Measurements from ENCODE around the gene ZNHIT2. TPM values are rescaled to one million over a fixed set of nuclear protein-coding genes. Genes with fewer than 3 reads are reported as not detected.
"Not testable (repeated sequence)": the region's sequence is repeated elsewhere in the genome, so short reads cannot be mapped to it uniquely, and the experiment has no call there.

ZNHIT2 gene
- total RNA-seq, 1 donor from 2014 or later = 8.1 TPM

DNA sequence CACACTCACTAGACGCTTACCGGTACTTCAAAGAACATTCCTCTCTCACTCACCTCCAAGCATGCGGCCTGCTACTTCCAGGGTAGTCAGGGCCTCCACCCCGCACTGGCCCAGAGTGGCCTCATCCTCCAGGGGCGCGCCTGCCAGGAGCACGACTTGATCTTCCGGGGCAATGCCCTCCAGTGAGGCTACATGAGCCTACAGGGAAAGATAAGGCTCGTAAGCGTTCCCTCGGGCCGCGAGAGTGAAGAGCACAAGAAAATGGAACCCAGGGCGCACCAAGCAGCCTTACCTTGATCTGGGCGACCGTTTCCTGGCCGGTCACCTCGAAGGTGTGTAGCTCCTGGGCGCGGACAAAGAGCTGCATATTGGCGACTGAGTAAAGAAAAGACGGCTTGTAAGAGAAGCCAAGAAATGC, 4.0 kb upstream of the ZNHIT2 start:
- peak overlapping the region; percentile 80 for H2AFZ ChIP-seq (ENCODE audit: low read depth, low read length)
- DNase-seq (ENCODE audit: low read depth) = no peak

GRCh38 chr11:65120831-65121230, 3.3 kb upstream of the ZNHIT2 start:
- H3K36me3 ChIP-seq (ENCODE audit: insufficient read depth, low read length) = peaks cover 15% of the 10 kb centered on the region
- Mint-ChIP-seq H3K9me3 (ENCODE audit: unreplicated experiment) (no peaks in the 10 kb centered on the region), H3K4me1 (ENCODE audit: low read depth, unreplicated experiment) (peaks cover 12% of the 10 kb centered on the region), H3K27me3 (ENCODE audit: low read depth, unreplicated experiment) (no peaks in the 10 kb centered on the region), H3K27ac (ENCODE audit: unreplicated experiment) (peak overlapping the region; percentile 99), H3K4me3 (ENCODE audit: unreplicated experiment) (peak overlapping the region; percentile 100), H3K36me3 (ENCODE audit: low read depth, unreplicated experiment) (peaks cover 12% of the 10 kb centered on the region)
- DNase-seq (ENCODE audit: low read depth) (no peak), FAIRE-seq (no peak)
- H3K4me2 ChIP-seq (ENCODE audit: low read length) = peak overlapping the region; percentile 97
- H3K4me3 ChIP-seq (ENCODE audit: insufficient read depth, low read depth, low read length) = peak overlapping the region; percentile 95
- H3K9me3 ChIP-seq (ENCODE audit: insufficient read depth, low read depth, low read length) = no peaks in the 10 kb centered on the region
- peak overlapping the region; percentile 98 for H3K9ac ChIP-seq (ENCODE audit: low read length)
- H2AFZ ChIP-seq (ENCODE audit: low read depth, low read length) = no peak overlapping the region
- H3K27ac ChIP-seq (ENCODE audit: low read depth, low read length) = peak overlapping the region; percentile 82
- H3K27me3 ChIP-seq (ENCODE audit: insufficient read depth, low read length) = no peaks in the 10 kb centered on the region
- H4K20me1 ChIP-seq (ENCODE audit: insufficient read depth, low read length) = peaks cover 36% of the 10 kb centered on the region
- H3K79me2 ChIP-seq (ENCODE audit: insufficient read depth, low read length) = peaks cover 71% of the 10 kb centered on the region
- H3K4me1 ChIP-seq (ENCODE audit: insufficient read depth, low read length) = peaks cover 25% of the 10 kb centered on the region
- TF ChIP-seq CTCF (IDR thresholded peaks at IDR 0.05; ENCODE audit: insufficient read depth, low read depth, low read length) (no peak), EZH2 (IDR thresholded peaks at IDR 0.05; ENCODE audit: insufficient read depth, low read length) (no peak)

More for the DNA sequence above, 4.0 kb upstream of the ZNHIT2 start:
- H3K27ac ChIP-seq (ENCODE audit: low read depth, low read length) = peak overlapping the region; percentile 82
- H4K20me1 ChIP-seq (ENCODE audit: insufficient read depth, low read length) = peaks cover 33% of the 10 kb centered on the region
- no peaks in the 10 kb centered on the region for H3K27me3 Mint-ChIP-seq (ENCODE audit: low read depth, unreplicated experiment)
- no peaks in the 10 kb centered on the region for H3K9me3 Mint-ChIP-seq (ENCODE audit: unreplicated experiment)
- H3K27me3 ChIP-seq (ENCODE audit: insufficient read depth, low read length) = no peaks in the 10 kb centered on the region
- peaks cover 13% of the 10 kb centered on the region for H3K36me3 Mint-ChIP-seq (ENCODE audit: low read depth, unreplicated experiment)
- no peaks in the 10 kb centered on the region for H3K9me3 ChIP-seq (ENCODE audit: insufficient read depth, low read depth, low read length)
- H3K27ac Mint-ChIP-seq (ENCODE audit: unreplicated experiment) = peak overlapping the region; percentile 99
- H3K9ac ChIP-seq (ENCODE audit: low read length) = peak overlapping the region; percentile 98
- peaks cover 12% of the 10 kb centered on the region for H3K4me1 Mint-ChIP-seq (ENCODE audit: low read depth, unreplicated experiment)
- peaks cover 64% of the 10 kb centered on the region for H3K79me2 ChIP-seq (ENCODE audit: insufficient read depth, low read length)
- peak overlapping the region; percentile 100 for H3K4me3 Mint-ChIP-seq (ENCODE audit: unreplicated experiment)
- FAIRE-seq = no peak
- no peak for TF ChIP-seq EZH2 (IDR thresholded peaks at IDR 0.05; ENCODE audit: insufficient read depth, low read length)
- no peak for TF ChIP-seq CTCF (IDR thresholded peaks at IDR 0.05; ENCODE audit: insufficient read depth, low read depth, low read length)
- H3K4me1 ChIP-seq (ENCODE audit: insufficient read depth, low read length) = peaks cover 19% of the 10 kb centered on the region
- H3K4me3 ChIP-seq (ENCODE audit: insufficient read depth, low read depth, low read length) = peak overlapping the region; percentile 95
- peak overlapping the region; percentile 97 for H3K4me2 ChIP-seq (ENCODE audit: low read length)
- peaks cover 19% of the 10 kb centered on the region for H3K36me3 ChIP-seq (ENCODE audit: insufficient read depth, low read length)

- H3K79me2 ChIP-seq (ENCODE audit: insufficient read depth, low read length) = peaks cover 72% of the 10 kb centered on the region
- DNase-seq (ENCODE audit: low read depth) = no peak
- Mint-ChIP-seq H3K9me3 (ENCODE audit: unreplicated experiment) (no peaks in the 10 kb centered on the region), H3K36me3 (ENCODE audit: low read depth, unreplicated experiment) (peaks cover 14% of the 10 kb centered on the region), H3K27ac (ENCODE audit: unreplicated experiment) (peak overlapping the region; percentile 1), H3K4me3 (ENCODE audit: unreplicated experiment) (peak overlapping the region; percentile 62), H3K4me1 (ENCODE audit: low read depth, unreplicated experiment) (peaks cover 12% of the 10 kb centered on the region), H3K27me3 (ENCODE audit: low read depth, unreplicated experiment) (no peaks in the 10 kb centered on the region)
- H3K27ac ChIP-seq (ENCODE audit: low read depth, low read length) = no peak overlapping the region
- no peak overlapping the region for H2AFZ ChIP-seq (ENCODE audit: low read depth, low read length)
- TF ChIP-seq EZH2 (IDR thresholded peaks at IDR 0.05; ENCODE audit: insufficient read depth, low read length) = no peak
- no peak for TF ChIP-seq CTCF (IDR thresholded peaks at IDR 0.05; ENCODE audit: insufficient read depth, low read depth, low read length)
- H3K4me2 ChIP-seq (ENCODE audit: low read length) = no peak overlapping the region
- peaks cover 15% of the 10 kb centered on the region for H3K36me3 ChIP-seq (ENCODE audit: insufficient read depth, low read length)
- peak overlapping the region; percentile 98 for H3K9ac ChIP-seq (ENCODE audit: low read length)
- peaks cover 25% of the 10 kb centered on the region for H3K4me1 ChIP-seq (ENCODE audit: insufficient read depth, low read length)
- no peak overlapping the region for H3K4me3 ChIP-seq (ENCODE audit: insufficient read depth, low read depth, low read length)
- FAIRE-seq = no peak
- no peaks in the 10 kb centered on the region for H3K9me3 ChIP-seq (ENCODE audit: insufficient read depth, low read depth, low read length)
- peaks cover 30% of the 10 kb centered on the region for H4K20me1 ChIP-seq (ENCODE audit: insufficient read depth, low read length)
- H3K27me3 ChIP-seq (ENCODE audit: insufficient read depth, low read length) = no peaks in the 10 kb centered on the region
These were observed 2.1 kb upstream of the ZNHIT2 start for GRCh38 chr11:65119670-65119995.

DNA sequence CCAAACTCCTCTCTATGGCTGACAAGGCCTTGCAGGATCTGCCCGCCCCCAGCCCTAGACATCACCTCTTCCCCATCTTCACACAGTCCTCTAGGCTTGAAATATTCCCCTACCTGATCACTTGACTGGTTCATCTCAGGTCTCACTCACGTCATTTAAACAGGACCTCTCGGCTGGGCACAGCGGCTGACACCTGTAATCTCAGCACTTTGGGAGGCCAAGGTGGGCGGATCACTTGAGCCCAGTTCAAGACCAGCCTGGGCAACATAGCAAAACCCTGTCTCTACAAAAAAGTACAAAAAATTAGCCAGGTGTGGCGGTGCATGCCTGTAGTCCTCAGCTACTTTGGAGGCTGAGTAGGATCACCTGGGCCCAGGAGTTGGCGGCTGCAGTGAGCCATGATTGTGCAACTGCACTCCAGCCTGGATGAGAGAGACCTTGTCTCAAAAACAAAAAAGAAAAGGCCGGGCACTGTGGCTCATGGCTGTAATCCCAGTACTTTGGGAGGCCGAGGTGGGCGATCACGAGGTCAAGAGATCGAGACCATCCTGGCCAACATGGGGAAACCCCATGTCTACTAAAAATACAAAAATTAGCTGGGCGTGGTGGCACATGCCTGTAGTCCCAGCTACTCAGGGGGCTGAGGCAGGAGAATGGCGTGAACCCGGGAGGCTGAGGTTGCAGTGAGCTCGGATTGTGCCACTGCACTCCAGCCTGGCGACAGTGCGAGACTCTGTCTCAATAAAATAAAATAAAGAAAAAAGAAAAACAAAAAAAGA, 1.6 kb upstream of the ZNHIT2 start:
- not testable (repeated sequence) for H3K27ac ChIP-seq (ENCODE audit: low read depth, low read length); H3K27me3 Mint-ChIP-seq (ENCODE audit: low read depth, unreplicated experiment); H3K4me2 ChIP-seq (ENCODE audit: low read length); H2AFZ ChIP-seq (ENCODE audit: low read depth, low read length); H3K9me3 Mint-ChIP-seq (ENCODE audit: unreplicated experiment); H3K9me3 ChIP-seq (ENCODE audit: insufficient read depth, low read depth, low read length); FAIRE-seq; DNase-seq (ENCODE audit: low read depth); H3K27me3 ChIP-seq (ENCODE audit: insufficient read depth, low read length); H3K4me3 ChIP-seq (ENCODE audit: insufficient read depth, low read depth, low read length)
- Histone ChIP-seq H4K20me1 (ENCODE audit: insufficient read depth, low read length) (peaks cover 25% of the 10 kb centered on the region), H3K79me2 (ENCODE audit: insufficient read depth, low read length) (peaks cover 67% of the 10 kb centered on the region), H3K4me1 (ENCODE audit: insufficient read depth, low read length) (peaks cover 25% of the 10 kb centered on the region), H3K9ac (ENCODE audit: low read length) (peak overlapping the region; percentile 51), H3K36me3 (ENCODE audit: insufficient read depth, low read length) (peaks cover 15% of the 10 kb centered on the region)
- H3K36me3 Mint-ChIP-seq (ENCODE audit: low read depth, unreplicated experiment) = peaks cover 16% of the 10 kb centered on the region
- peaks cover 12% of the 10 kb centered on the region for H3K4me1 Mint-ChIP-seq (ENCODE audit: low read depth, unreplicated experiment)
- H3K4me3 Mint-ChIP-seq (ENCODE audit: unreplicated experiment) = peak overlapping the region; percentile 78
- peak overlapping the region; percentile 90 for H3K27ac Mint-ChIP-seq (ENCODE audit: unreplicated experiment)

All from astrocyte (in vitro differentiated cells and primary cell).